ENCODE measurements around the gene FAM20C. TPM values are rescaled to one million over a fixed set of nuclear protein-coding genes. Genes with fewer than 3 reads are reported as not detected.

FAM20C gene
- total RNA-seq, 4 donors from 2014 or later, result 15.8 to 20.4 (median 18.7) TPM

GRCh38 chr7:271266-272107, 79.1 kb downstream of the FAM20C start:
- Histone ChIP-seq H3K9me3 (no peaks in the 10 kb centered on the region), H3K4me1 (no peaks in the 10 kb centered on the region), H3K27ac (no peak overlapping the region), H3K4me3 (no peak overlapping the region), H3K36me3 (no peaks in the 10 kb centered on the region), H3K27me3 (peaks cover 5% of the 10 kb centered on the region)
- TF ChIP-seq POLR2A (IDR thresholded peaks at IDR 0.05), result no peak
- no peak for TF ChIP-seq POLR2AphosphoS5 (IDR thresholded peaks at IDR 0.05)
- no peak for TF ChIP-seq EP300 (IDR thresholded peaks at IDR 0.05)
- no peak for TF ChIP-seq CTCF (IDR thresholded peaks at IDR 0.05)
- no peak for DNase-seq (ENCODE audit: low spot score in 2 of 2)
- 74% methylated on average over 14 of the region's 14 CpGs for WGBS

- Histone ChIP-seq H3K4me3 (no peak overlapping the region), H3K27me3 (peaks cover 2% of the 10 kb centered on the region), H3K9me3 (no peaks in the 10 kb centered on the region), H3K27ac (no peak overlapping the region), H3K36me3 (no peaks in the 10 kb centered on the region), H3K4me1 (no peaks in the 10 kb centered on the region)
- 82% methylated on average over 17 of the region's 18 CpGs for WGBS
- TF ChIP-seq EP300 (IDR thresholded peaks at IDR 0.05) (no peak), CTCF (IDR thresholded peaks at IDR 0.05) (no peak), POLR2A (IDR thresholded peaks at IDR 0.05) (no peak), POLR2AphosphoS5 (IDR thresholded peaks at IDR 0.05) (no peak)
- DNase-seq (ENCODE audit: low spot score in 2 of 2), result no peak
These were observed 79.8 kb downstream of the FAM20C start for GRCh38 chr7:272108-272615.

GRCh38 chr7:272631-273030, 80.3 kb downstream of the FAM20C start:
- Histone ChIP-seq H3K4me1 (no peaks in the 10 kb centered on the region), H3K4me3 (no peak overlapping the region), H3K9me3 (no peaks in the 10 kb centered on the region), H3K27me3 (no peaks in the 10 kb centered on the region), H3K36me3 (no peaks in the 10 kb centered on the region), H3K27ac (no peak overlapping the region)
- TF ChIP-seq EP300 (IDR thresholded peaks at IDR 0.05) (no peak), CTCF (IDR thresholded peaks at IDR 0.05) (no peak), POLR2AphosphoS5 (IDR thresholded peaks at IDR 0.05) (no peak), POLR2A (IDR thresholded peaks at IDR 0.05) (no peak)
- no peak for DNase-seq (ENCODE audit: low spot score in 2 of 2)
- WGBS, result 84% methylated on average over 13 of the region's 14 CpGs

- WGBS, result 90% methylated on average over 7 of the region's 7 CpGs
- Histone ChIP-seq H3K4me1 (no peaks in the 10 kb centered on the region), H3K27ac (no peak overlapping the region), H3K9me3 (no peaks in the 10 kb centered on the region), H3K36me3 (no peaks in the 10 kb centered on the region), H3K4me3 (no peak overlapping the region), H3K27me3 (no peaks in the 10 kb centered on the region)
- TF ChIP-seq EP300 (IDR thresholded peaks at IDR 0.05), result no peak
- TF ChIP-seq CTCF (IDR thresholded peaks at IDR 0.05), result no peak
- no peak for TF ChIP-seq POLR2A (IDR thresholded peaks at IDR 0.05)
- no peak for TF ChIP-seq POLR2AphosphoS5 (IDR thresholded peaks at IDR 0.05)
- no peak for DNase-seq (ENCODE audit: low spot score in 2 of 2)
These were observed 81.0 kb downstream of the FAM20C start for GRCh38 chr7:273327-273726.

- H3K36me3 ChIP-seq, result no peaks in the 10 kb centered on the region
- H3K9me3 ChIP-seq, result no peaks in the 10 kb centered on the region
- WGBS, result 54% methylated on average over 2 of the region's 2 CpGs
- DNase-seq (ENCODE audit: low spot score in 2 of 2), result no peak
- no peaks in the 10 kb centered on the region for H3K4me1 ChIP-seq
- H3K4me3 ChIP-seq, result no peak overlapping the region
- H3K27ac ChIP-seq, result no peak overlapping the region
- TF ChIP-seq POLR2AphosphoS5 (IDR thresholded peaks at IDR 0.05), result no peak
- TF ChIP-seq POLR2A (IDR thresholded peaks at IDR 0.05), result no peak
- no peak for TF ChIP-seq EP300 (IDR thresholded peaks at IDR 0.05)
- no peak for TF ChIP-seq CTCF (IDR thresholded peaks at IDR 0.05)
- no peaks in the 10 kb centered on the region for H3K27me3 ChIP-seq
These were observed 81.9 kb downstream of the FAM20C start for GRCh38 chr7:274266-274665.

Measured in suprapubic skin (tissue), 4 donors.